ENCODE data around the gene PTPRG.

The PTPRG gene

GRCh38 chr3:62246985-62247384, 685.6 kb downstream of the PTPRG start:
- Mint-ChIP-seq H3K27me3 (peaks cover under 1% of the 10 kb centered on the region), H3K4me1 (no peaks in the 10 kb centered on the region), H3K36me3 (no peaks in the 10 kb centered on the region), H3K27ac (no peak overlapping the region), H3K9me3 (no peaks in the 10 kb centered on the region), H3K4me3 (no peak overlapping the region)
- ATAC-seq (ENCODE audit: low read depth) (no peak), DNase-seq (ENCODE audit: low spot score in 2 of 2) (no peak)

DNA sequence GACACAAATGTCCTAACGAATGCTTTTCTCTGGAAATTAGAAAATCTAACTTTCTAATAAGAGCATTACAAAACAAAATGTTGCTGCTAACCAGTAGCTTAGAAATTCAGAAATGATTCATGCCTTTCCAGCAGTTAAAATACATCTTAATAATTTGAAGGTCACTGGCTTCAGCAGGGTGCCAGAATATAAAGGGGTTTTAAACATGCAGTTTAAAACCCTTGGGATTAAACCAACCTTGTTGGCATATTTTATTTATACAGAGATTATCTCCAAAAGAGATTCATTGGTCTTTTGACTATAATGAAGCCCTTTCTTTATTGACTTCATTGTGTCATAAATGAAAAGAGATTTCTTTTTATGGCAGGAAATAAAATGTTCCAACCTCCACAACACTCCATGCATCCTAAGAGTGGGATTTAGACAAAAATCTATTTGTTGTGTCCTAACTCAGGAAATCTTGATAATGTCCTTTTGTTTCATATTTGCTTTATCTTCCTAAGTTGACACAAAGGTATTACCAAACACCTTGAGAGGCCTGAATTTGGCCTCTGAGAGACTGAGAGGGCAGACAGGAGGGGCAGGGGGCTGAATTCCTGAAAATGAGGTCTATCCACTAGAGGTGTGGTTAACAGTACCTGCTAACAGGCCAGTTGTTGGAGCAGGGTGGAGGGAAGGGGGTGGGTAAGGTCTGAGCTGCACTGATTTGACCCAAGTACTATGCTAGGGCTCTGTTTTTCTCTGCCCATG, 687.5 kb downstream of the PTPRG start:
- peaks cover 3% of the 10 kb centered on the region for H3K27me3 Mint-ChIP-seq
- H3K27ac Mint-ChIP-seq = no peak overlapping the region
- DNase-seq (ENCODE audit: low spot score in 2 of 2) (no peak), ATAC-seq (ENCODE audit: low read depth) (no peak)
- no peaks in the 10 kb centered on the region for H3K36me3 Mint-ChIP-seq
- H3K4me3 Mint-ChIP-seq = no peak overlapping the region
- H3K4me1 Mint-ChIP-seq = no peaks in the 10 kb centered on the region
- H3K9me3 Mint-ChIP-seq = no peaks in the 10 kb centered on the region

- H3K27ac Mint-ChIP-seq = no peak overlapping the region
Measured at GRCh38 chr3:62249484-62249776, 688.1 kb downstream of the PTPRG start.

DNA sequence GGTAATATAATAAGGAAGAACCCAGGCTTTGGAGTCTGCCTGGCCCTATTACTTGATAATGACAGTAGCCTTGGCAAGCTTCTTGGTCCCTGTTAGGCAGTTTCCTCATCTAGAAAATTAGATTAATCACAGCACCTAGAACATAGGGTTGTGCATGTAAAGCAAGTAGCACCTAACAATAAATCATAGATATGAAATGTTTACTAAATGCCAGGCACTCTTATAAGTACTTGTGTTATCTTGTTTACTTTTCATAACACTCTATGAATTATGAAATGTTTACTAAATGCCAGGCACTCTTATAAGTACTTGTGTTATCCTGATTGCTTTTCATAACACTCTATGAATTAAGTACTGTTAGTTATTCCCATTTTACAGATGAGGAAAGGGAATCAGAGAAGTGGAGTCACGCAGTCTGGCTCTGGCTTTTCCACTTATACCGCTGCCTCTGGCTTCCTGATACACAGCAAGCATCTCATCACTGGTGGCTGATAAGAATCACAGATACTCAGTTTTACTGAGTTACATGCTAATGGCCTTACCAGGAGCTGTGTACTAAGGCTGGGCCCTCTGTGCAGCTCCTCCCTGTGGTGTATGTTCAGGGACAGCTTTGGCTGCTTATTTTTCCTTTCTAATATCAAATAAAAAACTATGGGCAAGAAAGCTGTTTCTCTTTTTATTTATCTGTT, 688.6 kb downstream of the PTPRG start:
- DNase-seq (ENCODE audit: low spot score in 2 of 2) (no peak), ATAC-seq (ENCODE audit: low read depth) (no peak)
- no peaks in the 10 kb centered on the region for H3K36me3 Mint-ChIP-seq
- no peak overlapping the region for H3K4me3 Mint-ChIP-seq
- no peaks in the 10 kb centered on the region for H3K4me1 Mint-ChIP-seq
- H3K27me3 Mint-ChIP-seq = peaks cover 3% of the 10 kb centered on the region
- H3K27ac Mint-ChIP-seq = no peak overlapping the region
- no peaks in the 10 kb centered on the region for H3K9me3 Mint-ChIP-seq

More at GRCh38 chr3:62249484-62249776, 688.1 kb downstream of the PTPRG start:
- Mint-ChIP-seq H3K4me1 (no peaks in the 10 kb centered on the region), H3K36me3 (no peaks in the 10 kb centered on the region), H3K4me3 (no peak overlapping the region), H3K27me3 (peaks cover 3% of the 10 kb centered on the region), H3K9me3 (no peaks in the 10 kb centered on the region)
- DNase-seq (ENCODE audit: low spot score in 2 of 2) (no peak), ATAC-seq (ENCODE audit: low read depth) (no peak)

DNA sequence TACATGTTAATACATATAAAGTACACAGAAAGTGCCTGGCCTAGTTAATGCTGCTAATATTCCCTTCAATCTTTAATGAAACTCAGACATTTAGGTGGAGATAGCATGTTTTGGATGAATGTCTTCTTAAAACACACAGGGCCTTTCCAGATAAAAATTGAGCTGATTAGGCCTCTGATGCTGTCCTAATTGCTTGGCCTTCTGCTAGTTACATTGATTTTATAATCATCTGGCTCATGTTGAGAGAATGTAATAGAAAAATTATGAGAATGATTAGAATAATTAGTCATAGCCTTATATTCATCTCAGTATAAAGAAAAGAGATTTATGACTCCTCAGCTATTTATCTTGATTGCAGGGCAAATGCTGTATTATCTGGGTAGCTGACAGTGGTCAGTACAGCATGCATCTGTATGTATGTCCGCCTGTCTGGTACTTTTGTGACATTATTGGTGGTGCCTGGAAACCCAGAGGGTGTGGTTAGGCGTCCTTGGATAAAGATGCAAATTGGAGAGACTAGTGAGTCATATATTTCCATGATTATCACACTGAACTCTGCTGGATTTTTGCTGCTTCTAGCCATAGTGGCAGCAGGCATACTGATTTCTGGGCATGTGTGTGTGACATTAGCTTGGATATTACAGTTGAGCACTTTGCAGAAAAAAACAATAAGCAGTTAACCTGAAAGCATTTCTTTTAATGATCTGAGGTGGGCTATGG, 691.2 kb downstream of the PTPRG start:
- no peak overlapping the region for H3K27ac Mint-ChIP-seq
- H3K27me3 Mint-ChIP-seq = peaks cover 3% of the 10 kb centered on the region
- no peaks in the 10 kb centered on the region for H3K9me3 Mint-ChIP-seq
- DNase-seq (ENCODE audit: low spot score in 2 of 2) (no peak), ATAC-seq (ENCODE audit: low read depth) (no peak)
- no peaks in the 10 kb centered on the region for H3K36me3 Mint-ChIP-seq
- H3K4me3 Mint-ChIP-seq = no peak overlapping the region
- H3K4me1 Mint-ChIP-seq = no peaks in the 10 kb centered on the region

GRCh38 chr3:62253971-62254370, 692.6 kb downstream of the PTPRG start:
- H3K27me3 Mint-ChIP-seq = peaks cover 3% of the 10 kb centered on the region
- H3K36me3 Mint-ChIP-seq = no peaks in the 10 kb centered on the region
- H3K27ac Mint-ChIP-seq = no peak overlapping the region
- H3K4me3 Mint-ChIP-seq = no peak overlapping the region
- DNase-seq (ENCODE audit: low spot score in 2 of 2) (no peak), ATAC-seq (ENCODE audit: low read depth) (no peak)
- no peaks in the 10 kb centered on the region for H3K9me3 Mint-ChIP-seq
- H3K4me1 Mint-ChIP-seq = no peaks in the 10 kb centered on the region

DNA sequence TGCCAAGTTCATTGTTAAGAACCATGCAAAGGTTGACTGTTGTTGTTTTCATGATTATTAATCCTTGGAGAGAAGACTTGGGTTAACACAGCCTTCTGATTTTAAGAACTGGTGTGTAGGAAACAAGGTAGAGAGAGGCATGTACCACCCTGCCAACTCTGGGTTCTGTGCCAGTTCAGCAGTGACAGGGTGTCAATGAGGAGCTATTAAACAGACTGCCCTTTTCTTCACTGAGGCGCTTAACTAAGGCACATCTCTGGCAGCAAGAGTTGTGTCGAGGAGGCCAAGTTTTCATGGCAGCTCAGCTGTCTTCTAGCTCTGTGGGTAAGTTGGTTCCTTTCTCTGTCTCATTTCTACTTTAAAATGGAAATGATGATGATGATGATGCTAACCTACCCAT, 694.4 kb downstream of the PTPRG start:
- Mint-ChIP-seq H3K4me3 (no peak overlapping the region), H3K27ac (no peak overlapping the region), H3K36me3 (no peaks in the 10 kb centered on the region), H3K9me3 (no peaks in the 10 kb centered on the region), H3K27me3 (peaks cover 3% of the 10 kb centered on the region), H3K4me1 (no peaks in the 10 kb centered on the region)
- DNase-seq (ENCODE audit: low spot score in 2 of 2) = no peak
- ATAC-seq (ENCODE audit: low read depth) = no peak

DNA sequence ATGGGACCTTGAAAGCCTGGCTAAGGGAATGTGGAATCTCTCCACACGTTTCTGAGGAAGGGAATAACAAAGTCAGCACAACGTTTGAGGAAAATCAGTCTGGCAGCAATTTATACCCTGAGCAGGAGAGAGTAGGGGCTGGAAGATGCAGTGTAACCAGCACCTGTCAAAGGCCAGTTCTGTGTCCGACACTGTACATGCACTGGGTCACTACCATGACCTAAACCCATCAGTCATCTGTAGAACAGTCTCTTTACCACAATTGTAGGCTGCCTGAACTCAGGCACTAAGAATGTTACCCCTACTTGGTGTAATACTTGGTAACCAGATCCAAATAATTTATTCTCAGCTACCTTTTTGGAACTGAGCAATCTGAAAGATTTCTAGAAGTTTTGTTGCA, 698.6 kb downstream of the PTPRG start:
- Mint-ChIP-seq H3K9me3 (peaks cover 2% of the 10 kb centered on the region), H3K27me3 (no peaks in the 10 kb centered on the region), H3K27ac (no peak overlapping the region), H3K4me1 (no peaks in the 10 kb centered on the region), H3K36me3 (peaks cover 4% of the 10 kb centered on the region), H3K4me3 (no peak overlapping the region)
- DNase-seq (ENCODE audit: low spot score in 2 of 2) (no peak), ATAC-seq (ENCODE audit: low read depth) (no peak)

DNA sequence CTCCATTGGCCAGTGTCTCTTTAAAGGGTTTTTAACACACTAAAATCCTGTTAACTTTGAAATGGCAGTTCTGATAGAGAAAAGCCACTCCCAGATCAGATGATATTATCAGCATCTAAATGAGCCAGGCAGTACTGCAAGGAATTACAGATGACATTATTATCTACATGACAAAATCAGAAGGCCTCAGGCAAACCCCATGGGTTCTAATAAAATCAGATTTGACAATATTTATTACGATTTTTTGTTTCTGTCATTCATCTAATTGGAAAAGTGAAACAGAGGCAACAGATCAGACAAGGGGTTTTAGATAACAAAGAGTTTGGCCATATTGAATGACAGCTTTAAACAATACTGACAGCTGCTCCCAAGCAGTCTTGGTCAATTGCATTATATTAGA, 699.3 kb downstream of the PTPRG start:
- ATAC-seq (ENCODE audit: low read depth) (no peak), DNase-seq (ENCODE audit: low spot score in 2 of 2) (no peak)
- H3K36me3 Mint-ChIP-seq = peaks cover 4% of the 10 kb centered on the region
- no peak overlapping the region for H3K27ac Mint-ChIP-seq
- H3K4me3 Mint-ChIP-seq = no peak overlapping the region
- no peaks in the 10 kb centered on the region for H3K4me1 Mint-ChIP-seq
- H3K27me3 Mint-ChIP-seq = no peaks in the 10 kb centered on the region
- H3K9me3 Mint-ChIP-seq = peaks cover 2% of the 10 kb centered on the region

DNA sequence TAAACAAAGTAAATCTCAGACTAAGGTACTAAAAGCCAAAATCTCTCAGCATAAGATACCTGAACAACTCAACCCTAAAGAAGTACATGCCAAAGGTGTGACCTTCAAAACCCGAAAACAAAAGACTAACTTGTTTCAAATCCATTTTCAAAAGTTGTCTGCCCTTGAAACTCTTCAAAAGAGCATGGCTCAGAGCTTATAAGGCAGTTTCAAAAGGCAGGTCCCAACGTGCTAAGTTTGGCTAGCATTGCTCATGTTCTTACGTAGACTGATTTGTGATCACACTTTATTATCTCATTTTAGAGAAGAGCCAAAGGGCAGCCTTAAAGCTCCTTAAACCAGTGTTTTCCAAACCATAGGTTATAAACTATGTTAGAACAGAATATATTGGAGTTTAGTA, 699.8 kb downstream of the PTPRG start:
- peaks cover 4% of the 10 kb centered on the region for H3K36me3 Mint-ChIP-seq
- no peak for ATAC-seq (ENCODE audit: low read depth)
- H3K4me1 Mint-ChIP-seq = no peaks in the 10 kb centered on the region
- peaks cover 2% of the 10 kb centered on the region for H3K9me3 Mint-ChIP-seq
- no peaks in the 10 kb centered on the region for H3K27me3 Mint-ChIP-seq
- no peak for DNase-seq (ENCODE audit: low spot score in 2 of 2)
- no peak overlapping the region for H3K4me3 Mint-ChIP-seq
- H3K27ac Mint-ChIP-seq = no peak overlapping the region

- ATAC-seq (ENCODE audit: low read depth) (no peak), DNase-seq (ENCODE audit: low spot score in 2 of 2) (no peak)
- Mint-ChIP-seq H3K4me1 (no peaks in the 10 kb centered on the region), H3K4me3 (no peak overlapping the region), H3K36me3 (peaks cover 4% of the 10 kb centered on the region), H3K27me3 (no peaks in the 10 kb centered on the region), H3K9me3 (peaks cover 2% of the 10 kb centered on the region), H3K27ac (no peak overlapping the region)
Measured at GRCh38 chr3:62261736-62262135, 700.4 kb downstream of the PTPRG start.

- no peaks in the 10 kb centered on the region for H3K27me3 Mint-ChIP-seq
- no peak overlapping the region for H3K4me3 Mint-ChIP-seq
- ATAC-seq (ENCODE audit: low read depth) = no peak
- peaks cover 2% of the 10 kb centered on the region for H3K9me3 Mint-ChIP-seq
- H3K4me1 Mint-ChIP-seq = no peaks in the 10 kb centered on the region
- H3K36me3 Mint-ChIP-seq = peaks cover 6% of the 10 kb centered on the region
- H3K27ac Mint-ChIP-seq = no peak overlapping the region
- DNase-seq (ENCODE audit: low spot score in 2 of 2) = no peak
Measured at GRCh38 chr3:62265528-62265927, 704.2 kb downstream of the PTPRG start.

GRCh38 chr3:62266668-62267283, 705.4 kb downstream of the PTPRG start:
- Mint-ChIP-seq H3K27me3 (no peaks in the 10 kb centered on the region), H3K4me3 (no peak overlapping the region), H3K27ac (no peak overlapping the region), H3K9me3 (peaks cover 2% of the 10 kb centered on the region), H3K36me3 (peaks cover 6% of the 10 kb centered on the region), H3K4me1 (no peaks in the 10 kb centered on the region)
- ATAC-seq (ENCODE audit: low read depth) (no peak), DNase-seq (ENCODE audit: low spot score in 2 of 2) (no peak)

DNA sequence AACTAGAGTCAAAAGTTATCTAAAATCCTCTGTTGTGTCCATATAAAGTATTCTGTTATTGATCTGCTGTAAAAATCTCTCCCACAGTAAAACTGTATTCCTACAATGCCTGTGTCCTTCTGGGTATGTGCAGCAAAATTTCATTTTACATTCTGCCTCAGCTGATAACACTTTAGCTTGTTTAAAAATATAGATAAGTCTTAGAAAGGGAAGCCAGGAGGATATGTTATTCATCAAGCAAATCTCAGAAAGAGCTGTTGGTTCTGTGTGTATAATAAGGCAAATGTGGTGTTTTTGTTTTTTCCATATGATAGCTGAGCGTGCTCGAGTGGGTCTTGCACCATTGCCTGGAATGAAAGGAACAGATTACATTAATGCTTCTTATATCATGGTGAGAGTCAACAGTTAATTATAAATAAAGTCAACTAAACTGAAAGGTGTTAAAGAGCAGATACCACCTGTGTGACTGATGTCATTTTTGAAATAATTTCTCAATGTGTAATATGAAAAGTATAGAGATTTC, 715.3 kb downstream of the PTPRG start:
- Mint-ChIP-seq H3K27me3 (no peaks in the 10 kb centered on the region), H3K4me3 (no peak overlapping the region), H3K27ac (no peak overlapping the region), H3K36me3 (peaks cover 2% of the 10 kb centered on the region), H3K4me1 (no peaks in the 10 kb centered on the region), H3K9me3 (no peaks in the 10 kb centered on the region)
- ATAC-seq (ENCODE audit: low read depth) (no peak), DNase-seq (ENCODE audit: low spot score in 2 of 2) (no peak)
